ENCODE measurements around the gene AP3S1. TPM values are rescaled to one million over a fixed set of nuclear protein-coding genes. Genes with fewer than 3 reads are reported as not detected.

AP3S1 gene
- total RNA-seq, 2 donors from 2014 or later, result 32.0 to 163 TPM

GRCh38 chr5:115941051-115941675 is 99.4 kb downstream of the AP3S1 start:
- Histone ChIP-seq H3K27ac (no peak overlapping the region), H3K4me1 (replicated peaks) (no peaks in the 10 kb centered on the region), H3K36me3 (no peaks in the 10 kb centered on the region), H3K4me3 (no peak overlapping the region), H3K27me3 (replicated peaks; ENCODE audit: insufficient read depth) (no peaks in the 10 kb centered on the region), H3K9me3 (no peaks in the 10 kb centered on the region)
- TF ChIP-seq CTCF (IDR thresholded peaks at IDR 0.05) (no peak), POLR2AphosphoS5 (IDR thresholded peaks at IDR 0.05) (no peak), POLR2A (IDR thresholded peaks at IDR 0.05) (no peak)
- intact Hi-C loops (cut with DNase I), result no loop called here
- DNase-seq (ENCODE audit: low spot score), result no peak
- WGBS, result 90% methylated on average over 9 of the region's 9 CpGs

- DNase-seq (ENCODE audit: low spot score), result no peak
- intact Hi-C loops (cut with DNase I), result no loop called here
- 81% methylated on average over 3 of the region's 3 CpGs for WGBS
- Histone ChIP-seq H3K36me3 (no peaks in the 10 kb centered on the region), H3K27ac (no peak overlapping the region), H3K9me3 (no peaks in the 10 kb centered on the region), H3K27me3 (replicated peaks; ENCODE audit: insufficient read depth) (no peaks in the 10 kb centered on the region), H3K4me1 (replicated peaks) (no peaks in the 10 kb centered on the region), H3K4me3 (no peak overlapping the region)
- no peak for TF ChIP-seq POLR2AphosphoS5 (IDR thresholded peaks at IDR 0.05)
- TF ChIP-seq CTCF (IDR thresholded peaks at IDR 0.05), result no peak
- no peak for TF ChIP-seq POLR2A (IDR thresholded peaks at IDR 0.05)
Measured at GRCh38 chr5:115944501-115944900, 102.8 kb downstream of the AP3S1 start.

- no peaks in the 10 kb centered on the region for H3K4me1 ChIP-seq (replicated peaks)
- 96% methylated on average over 2 of the region's 2 CpGs for WGBS
- no peak overlapping the region for H3K27ac ChIP-seq
- no peaks in the 10 kb centered on the region for H3K36me3 ChIP-seq
- H3K27me3 ChIP-seq (replicated peaks; ENCODE audit: insufficient read depth), result no peaks in the 10 kb centered on the region
- intact Hi-C loops (cut with DNase I), result no loop called here
- TF ChIP-seq POLR2A (IDR thresholded peaks at IDR 0.05), result no peak
- TF ChIP-seq POLR2AphosphoS5 (IDR thresholded peaks at IDR 0.05), result no peak
- no peak for TF ChIP-seq CTCF (IDR thresholded peaks at IDR 0.05)
- H3K9me3 ChIP-seq, result no peaks in the 10 kb centered on the region
- no peak for DNase-seq (ENCODE audit: low spot score)
- no peak overlapping the region for H3K4me3 ChIP-seq
Measured at GRCh38 chr5:115946655-115947054, 104.9 kb downstream of the AP3S1 start.

- Histone ChIP-seq H3K4me3 (no peak overlapping the region), H3K36me3 (no peaks in the 10 kb centered on the region), H3K27me3 (replicated peaks; ENCODE audit: insufficient read depth) (no peaks in the 10 kb centered on the region), H3K9me3 (no peaks in the 10 kb centered on the region), H3K27ac (no peak overlapping the region), H3K4me1 (replicated peaks) (no peaks in the 10 kb centered on the region)
- intact Hi-C loops (cut with DNase I), result no loop called here
- 66% methylated on average over 2 of the region's 2 CpGs for WGBS
- TF ChIP-seq POLR2AphosphoS5 (IDR thresholded peaks at IDR 0.05) (no peak), CTCF (IDR thresholded peaks at IDR 0.05) (no peak), POLR2A (IDR thresholded peaks at IDR 0.05) (no peak)
- DNase-seq (ENCODE audit: low spot score), result no peak
Measured at GRCh38 chr5:115947260-115947659, 105.5 kb downstream of the AP3S1 start.

GRCh38 chr5:115948091-115948534 is 106.4 kb downstream of the AP3S1 start:
- Histone ChIP-seq H3K27ac (no peak overlapping the region), H3K4me3 (no peak overlapping the region), H3K4me1 (replicated peaks) (no peaks in the 10 kb centered on the region), H3K27me3 (replicated peaks; ENCODE audit: insufficient read depth) (no peaks in the 10 kb centered on the region), H3K9me3 (no peaks in the 10 kb centered on the region), H3K36me3 (no peaks in the 10 kb centered on the region)
- 70% methylated on average over 3 of the region's 3 CpGs for WGBS
- no peak for DNase-seq (ENCODE audit: low spot score)
- intact Hi-C loops (cut with DNase I), result no loop called here
- TF ChIP-seq CTCF (IDR thresholded peaks at IDR 0.05) (no peak), POLR2AphosphoS5 (IDR thresholded peaks at IDR 0.05) (no peak), POLR2A (IDR thresholded peaks at IDR 0.05) (no peak)
